ENCODE data around the gene LARP4B. TPM values are rescaled to one million over a fixed set of nuclear protein-coding genes. Genes with fewer than 3 reads are reported as not detected.

LARP4B gene
- total RNA-seq, 1 experiment from 2014 or later, result 122 TPM

DNA sequence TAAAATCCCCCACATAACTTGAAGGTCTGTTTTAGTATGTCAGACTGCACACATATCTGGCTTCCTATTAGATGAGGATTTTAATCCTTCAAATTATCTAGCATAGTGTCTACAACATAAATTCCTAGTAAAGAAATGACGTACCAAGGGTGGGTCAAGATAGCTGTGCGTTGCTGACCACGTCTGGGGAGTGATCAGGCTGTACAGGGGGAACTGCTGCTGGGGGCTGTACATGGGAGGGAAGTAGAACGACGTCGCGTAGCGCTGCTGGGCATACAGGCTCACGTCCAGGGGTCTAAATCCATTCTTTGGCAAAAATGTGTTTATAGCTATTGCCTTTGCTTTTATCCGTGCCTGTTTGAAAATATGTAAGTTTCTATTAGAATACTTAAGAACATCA, 102.3 kb downstream of the LARP4B start:
- Histone ChIP-seq H3K4me2 (ENCODE audit: low read length) (no peak overlapping the region), H3K4me1 (ENCODE audit: control insufficient read depth in 1 of 2, insufficient read depth in 2 of 2, low read length in 2 of 2) (no peaks in the 10 kb centered on the region), H3K27me3 (ENCODE audit: insufficient read depth, low read length) (no peaks in the 10 kb centered on the region), H3K4me3 (replicated peaks in 1 of 2; ENCODE audit: low read depth in 1 of 2, low read length in 2 of 2) (no peak overlapping the region), H3K79me2 (ENCODE audit: insufficient read depth, low read length) (peaks cover 67% of the 10 kb centered on the region), H3K27ac (ENCODE audit: low read depth, low read length) (no peak overlapping the region), H4K20me1 (ENCODE audit: insufficient read depth) (no peaks in the 10 kb centered on the region), H3K9me3 (ENCODE audit: control insufficient read depth in 1 of 2, insufficient read depth in 1 of 2, low read depth in 1 of 2, low read length in 2 of 2) (no peaks in the 10 kb centered on the region), H3K36me3 (ENCODE audit: control insufficient read depth in 1 of 2, insufficient read depth in 2 of 2, low read length in 2 of 2) (peaks cover 29 to 38% of the 10 kb centered on the region in 2 experiments), H3K9ac (ENCODE audit: low read length) (no peak overlapping the region), H3K9me2 (ENCODE audit: insufficient read depth) (no peaks in the 10 kb centered on the region), H2AFZ (ENCODE audit: low read depth, low read length, poor library complexity, severe bottlenecking) (no peak overlapping the region)
- ChIA-PET POLR2A (interaction anchor here (1.0 kb wide), 1 partner anchor 11 kb away, joined by 3 read pairs; no protein-coding TSS in a partner anchor), CTCF (no interaction called here), RAD21 (ENCODE audit: low non-redundant PET in 1 of 2, low total read pairs in 2 of 2, uncharacterized antibody in 2 of 2, unreplicated experiment in 2 of 2) (no interaction called here)
- no peak for TF ChIP-seq SRF (IDR thresholded peaks at IDR 0.05; ENCODE audit: low read depth)
- TF ChIP-seq FOSL1 (IDR thresholded peaks at IDR 0.05; ENCODE audit: low read depth), result no peak
- no peak for TF ChIP-seq POLR2AphosphoS5 (IDR thresholded peaks at IDR 0.05; ENCODE audit: low read depth, low read length)
- no peak for TF ChIP-seq ZNF274 (IDR thresholded peaks at IDR 0.05; ENCODE audit: low read depth, low read length)
- TF ChIP-seq CEBPB (IDR thresholded peaks at IDR 0.05; ENCODE audit: low read depth), result no peak
- TF ChIP-seq, protein P1, sequence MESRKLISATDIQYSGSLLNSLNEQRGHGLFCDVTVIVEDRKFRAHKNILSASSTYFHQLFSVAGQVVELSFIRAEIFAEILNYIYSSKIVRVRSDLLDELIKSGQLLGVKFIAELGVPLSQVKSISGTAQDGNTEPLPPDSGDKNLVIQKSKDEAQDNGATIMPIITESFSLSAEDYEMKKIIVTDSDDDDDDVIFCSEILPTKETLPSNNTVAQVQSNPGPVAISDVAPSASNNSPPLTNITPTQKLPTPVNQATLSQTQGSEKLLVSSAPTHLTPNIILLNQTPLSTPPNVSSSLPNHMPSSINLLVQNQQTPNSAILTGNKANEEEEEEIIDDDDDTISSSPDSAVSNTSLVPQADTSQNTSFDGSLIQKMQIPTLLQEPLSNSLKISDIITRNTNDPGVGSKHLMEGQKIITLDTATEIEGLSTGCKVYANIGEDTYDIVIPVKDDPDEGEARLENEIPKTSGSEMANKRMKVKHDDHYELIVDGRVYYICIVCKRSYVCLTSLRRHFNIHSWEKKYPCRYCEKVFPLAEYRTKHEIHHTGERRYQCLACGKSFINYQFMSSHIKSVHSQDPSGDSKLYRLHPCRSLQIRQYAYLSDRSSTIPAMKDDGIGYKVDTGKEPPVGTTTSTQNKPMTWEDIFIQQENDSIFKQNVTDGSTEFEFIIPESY (IDR thresholded peaks at IDR 0.05; ENCODE audit: extremely low read depth, insufficient replicate concordance, low read length), result no peak
- TF ChIP-seq ELF1 (IDR thresholded peaks at IDR 0.05; ENCODE audit: borderline replicate concordance, low read depth), result no peak
- TF ChIP-seq EZH2phosphoT487 (IDR thresholded peaks at IDR 0.05; ENCODE audit: borderline replicate concordance), result no peak
- no peak for TF ChIP-seq YY1 (IDR thresholded peaks at IDR 0.05; ENCODE audit: extremely low read depth, insufficient replicate concordance, low read depth, low read length)
- TF ChIP-seq ATF3 (IDR thresholded peaks at IDR 0.05), result no peak
- TF ChIP-seq RAD21 (IDR thresholded peaks at IDR 0.05; ENCODE audit: low read depth), result no peak
- BruUV-seq (replicated peaks), result no TSS peak
- no peak for DNase-seq (ENCODE audit: low read depth, low spot score)
- intact Hi-C loops (cut with micrococcal nuclease), result no loop called here
- no peak for ATAC-seq

All from HCT116 (cell line).